ENCODE results near the gene ATP8B3.

DNA sequence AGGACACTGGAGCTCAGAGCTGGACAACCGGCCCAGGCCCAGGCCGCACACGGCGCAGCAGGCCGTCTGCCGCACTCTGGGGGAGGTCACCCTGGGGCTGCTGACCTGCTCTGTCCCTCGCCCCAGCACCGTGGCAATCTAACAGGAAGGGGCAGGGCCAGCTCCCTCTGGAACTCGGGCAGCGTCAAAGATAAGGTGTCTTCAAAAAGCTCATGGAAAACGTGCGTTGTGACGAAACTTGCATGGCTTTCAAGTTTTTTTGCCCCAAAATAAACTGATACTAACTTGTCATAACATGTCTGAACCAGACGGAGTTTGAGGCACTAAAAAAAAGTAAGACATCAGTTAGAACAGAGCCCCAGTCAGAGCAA lies 12.2 kb upstream of the ATP8B3 start:
- no peak for TF ChIP-seq CTCF (IDR thresholded peaks at IDR 0.05; ENCODE audit: insufficient read depth, low read depth, low read length)
- no peak for TF ChIP-seq EZH2 (IDR thresholded peaks at IDR 0.05; ENCODE audit: insufficient read depth, low read length)
